ENCODE results near the gene SPTB. TPM values are rescaled to one million over a fixed set of nuclear protein-coding genes. Genes with fewer than 3 reads are reported as not detected.

SPTB gene
- total RNA-seq, 1 experiment from 2014 or later: 2.3 TPM

GRCh38 chr14:64818151-64818550 lies 61.6 kb downstream of the SPTB start:
- Histone ChIP-seq H3K9me3 (ENCODE audit: control insufficient read depth, low read depth, low read length) (no peaks in the 10 kb centered on the region), H3K79me2 (ENCODE audit: insufficient read depth, low read length) (no peaks in the 10 kb centered on the region), H3K4me1 (ENCODE audit: insufficient read depth, low read length) (peaks cover 5% of the 10 kb centered on the region; the same call in 1 of the 2 replicates), H3T11ph (ENCODE audit: low read length) (no peak overlapping the region), H3K14ac (ENCODE audit: insufficient read depth, low read length) (peak overlapping the region; percentile 57), H2BK12ac (ENCODE audit: insufficient read length, low read depth, low read length) (no peak overlapping the region), H2AFZ (ENCODE audit: low read length) (no peak overlapping the region), H2AK5ac (ENCODE audit: insufficient read length, low read length) (no peak overlapping the region), H4K5ac (ENCODE audit: insufficient read length, low read depth, low read length) (no peak overlapping the region), H3K9ac (ENCODE audit: extremely low read depth, insufficient read length, low read length) (no peak overlapping the region), H2BK15ac (ENCODE audit: low read depth, low read length) (no peak overlapping the region), H3K79me1 (ENCODE audit: insufficient read depth, low read depth, low read length, poor library complexity, severe bottlenecking) (no peaks in the 10 kb centered on the region), H3K27me3 (ENCODE audit: insufficient read depth, low read length) (no peaks in the 10 kb centered on the region), H2BK5ac (ENCODE audit: insufficient read length, low read length) (no peak overlapping the region), H3K56ac (ENCODE audit: insufficient read length, low read depth, low read length) (no peak overlapping the region), H4K91ac (ENCODE audit: insufficient read length, low read depth, low read length) (no peak overlapping the region), H3K18ac (ENCODE audit: insufficient read length, low read depth, low read length) (no peak overlapping the region), H3K23me2 (ENCODE audit: insufficient read length, low read depth, low read length, poor library complexity, severe bottlenecking) (no peaks in the 10 kb centered on the region), H3K4me2 (ENCODE audit: insufficient read depth, insufficient read length, low read length) (no peak overlapping the region), H2BK20ac (ENCODE audit: low read depth, low read length, poor library complexity, severe bottlenecking) (no peak overlapping the region), H4K20me1 (ENCODE audit: control insufficient read depth, insufficient read depth, insufficient read length) (no peaks in the 10 kb centered on the region), H3K27ac (ENCODE audit: insufficient read length, low read depth, low read length) (no peak overlapping the region), H3K4ac (ENCODE audit: low read depth, low read length) (no peak overlapping the region), H4K8ac (replicated peaks; ENCODE audit: insufficient read length, low read depth, low read length) (no peak overlapping the region), H3K23ac (ENCODE audit: insufficient read length, low read depth, low read length) (no peak overlapping the region), H2BK120ac (ENCODE audit: low read depth, low read length, poor library complexity, severe bottlenecking) (no peak overlapping the region)
- H3K36me3 Mint-ChIP-seq (ENCODE audit: insufficient read depth in 1 of 3, low read depth in 3 of 3): no peaks in the 10 kb centered on the region
- H3K9me3 Mint-ChIP-seq: no peaks in the 10 kb centered on the region
- DNase-seq: no peak
- peaks cover 14% of the 10 kb centered on the region for H3K27me3 Mint-ChIP-seq (ENCODE audit: low read depth)
- peaks cover 17 to 28% of the 10 kb centered on the region in 2 experiments for H3K4me1 Mint-ChIP-seq
- WGBS (ENCODE audit: extremely low coverage, insufficient read length, low lambda C conversion rate): no CpG with 5 or more reads among the region's 9 CpGs
- TF ChIP-seq, protein P1, sequence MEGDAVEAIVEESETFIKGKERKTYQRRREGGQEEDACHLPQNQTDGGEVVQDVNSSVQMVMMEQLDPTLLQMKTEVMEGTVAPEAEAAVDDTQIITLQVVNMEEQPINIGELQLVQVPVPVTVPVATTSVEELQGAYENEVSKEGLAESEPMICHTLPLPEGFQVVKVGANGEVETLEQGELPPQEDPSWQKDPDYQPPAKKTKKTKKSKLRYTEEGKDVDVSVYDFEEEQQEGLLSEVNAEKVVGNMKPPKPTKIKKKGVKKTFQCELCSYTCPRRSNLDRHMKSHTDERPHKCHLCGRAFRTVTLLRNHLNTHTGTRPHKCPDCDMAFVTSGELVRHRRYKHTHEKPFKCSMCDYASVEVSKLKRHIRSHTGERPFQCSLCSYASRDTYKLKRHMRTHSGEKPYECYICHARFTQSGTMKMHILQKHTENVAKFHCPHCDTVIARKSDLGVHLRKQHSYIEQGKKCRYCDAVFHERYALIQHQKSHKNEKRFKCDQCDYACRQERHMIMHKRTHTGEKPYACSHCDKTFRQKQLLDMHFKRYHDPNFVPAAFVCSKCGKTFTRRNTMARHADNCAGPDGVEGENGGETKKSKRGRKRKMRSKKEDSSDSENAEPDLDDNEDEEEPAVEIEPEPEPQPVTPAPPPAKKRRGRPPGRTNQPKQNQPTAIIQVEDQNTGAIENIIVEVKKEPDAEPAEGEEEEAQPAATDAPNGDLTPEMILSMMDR (conservative IDR thresholded peaks at IDR 0.05): no peak
- H3K4me3 Mint-ChIP-seq: no peak overlapping the region
- no peak overlapping the region for H3K27ac Mint-ChIP-seq
